ENCODE results near the gene OR2T4.

Gene OR2T4

GRCh38 chr1:248388426-248388825 is 27.0 kb downstream of the OR2T4 start:
- Histone ChIP-seq H3K18ac (ENCODE audit: low read depth in 1 of 2, low read length in 2 of 2) (no peak overlapping the region), H2BK15ac (ENCODE audit: low read depth, poor library complexity, severe bottlenecking) (no peak overlapping the region), H3K27ac (ENCODE audit: low read length, poor library complexity, severe bottlenecking) (no peak overlapping the region), H3K9me3 (ENCODE audit: control insufficient read depth, low read length) (peaks cover 37% of the 10 kb centered on the region), H3K4me2 (ENCODE audit: low read length, poor library complexity, severe bottlenecking) (no peak overlapping the region), H2BK12ac (ENCODE audit: low read length in 2 of 2) (no peak overlapping the region), H2BK120ac (ENCODE audit: low read depth, low read length) (no peak overlapping the region), H3K4me3 (ENCODE audit: insufficient read depth in 1 of 2, low read depth in 1 of 2, low read length in 2 of 2) (no peak overlapping the region), H3K4ac (ENCODE audit: low read depth in 1 of 2, low read length in 2 of 2) (no peak overlapping the region), H3K23ac (ENCODE audit: low read length in 2 of 2) (no peak overlapping the region), H2AK5ac (ENCODE audit: low read length, severe bottlenecking) (no peak overlapping the region), H3K36me3 (ENCODE audit: control insufficient read depth in 1 of 2, insufficient read depth in 2 of 2, low read depth in 1 of 2, low read length in 2 of 2) (no peaks in the 10 kb centered on the region), H3K4me1 (ENCODE audit: control insufficient read depth, insufficient read depth, low read depth, low read length) (no peaks in the 10 kb centered on the region), H3K27me3 (ENCODE audit: control insufficient read depth in 1 of 2, insufficient read depth in 1 of 2, low read length in 2 of 2) (no peaks in the 10 kb centered on the region), H2BK5ac (ENCODE audit: low read depth, low read length, poor library complexity, severe bottlenecking) (no peak overlapping the region), H2AFZ (ENCODE audit: low read depth, low read length) (no peak overlapping the region), H4K8ac (ENCODE audit: low read length) (no peak overlapping the region), H3K14ac (ENCODE audit: low read length in 2 of 2) (no peak overlapping the region), H3K9ac (ENCODE audit: low read length) (no peak overlapping the region), H3K79me1 (replicated peaks; ENCODE audit: low read length, poor library complexity, severe bottlenecking) (no peaks in the 10 kb centered on the region), H4K91ac (ENCODE audit: low read length) (no peak overlapping the region)
- DNase-seq = no peak
- WGBS = 65% methylated on average over 2 of the region's 2 CpGs

- Histone ChIP-seq H2AFZ (ENCODE audit: low read depth, low read length) (no peak overlapping the region), H2BK5ac (ENCODE audit: low read depth, low read length, poor library complexity, severe bottlenecking) (no peak overlapping the region), H3K14ac (ENCODE audit: low read length in 2 of 2) (no peak overlapping the region), H2BK12ac (ENCODE audit: low read length in 2 of 2) (no peak overlapping the region), H3K23ac (ENCODE audit: low read length in 2 of 2) (no peak overlapping the region), H3K27me3 (ENCODE audit: control insufficient read depth in 1 of 2, insufficient read depth in 1 of 2, low read length in 2 of 2) (no peaks in the 10 kb centered on the region), H3K36me3 (ENCODE audit: control insufficient read depth in 1 of 2, insufficient read depth in 2 of 2, low read depth in 1 of 2, low read length in 2 of 2) (no peaks in the 10 kb centered on the region), H3K4me3 (ENCODE audit: insufficient read depth in 1 of 2, low read depth in 1 of 2, low read length in 2 of 2) (no peak overlapping the region), H3K27ac (ENCODE audit: low read length, poor library complexity, severe bottlenecking) (no peak overlapping the region), H4K8ac (ENCODE audit: low read length) (no peak overlapping the region), H4K91ac (ENCODE audit: low read length) (no peak overlapping the region), H2BK15ac (ENCODE audit: low read depth, poor library complexity, severe bottlenecking) (no peak overlapping the region), H3K4ac (ENCODE audit: low read depth in 1 of 2, low read length in 2 of 2) (no peak overlapping the region), H3K18ac (ENCODE audit: low read depth in 1 of 2, low read length in 2 of 2) (no peak overlapping the region), H3K4me1 (ENCODE audit: control insufficient read depth, insufficient read depth, low read depth, low read length) (no peaks in the 10 kb centered on the region), H2BK120ac (ENCODE audit: low read depth, low read length) (no peak overlapping the region), H3K4me2 (ENCODE audit: low read length, poor library complexity, severe bottlenecking) (no peak overlapping the region), H3K9me3 (ENCODE audit: control insufficient read depth, low read length) (peaks cover 20% of the 10 kb centered on the region), H3K79me1 (replicated peaks; ENCODE audit: low read length, poor library complexity, severe bottlenecking) (no peaks in the 10 kb centered on the region), H2AK5ac (ENCODE audit: low read length, severe bottlenecking) (no peak overlapping the region), H3K9ac (ENCODE audit: low read length) (no peak overlapping the region)
- whole genome bisulfite sequencing = 31% methylated on average over 2 of the region's 2 CpGs
- no peak for DNase-seq
These were observed 31.6 kb downstream of the OR2T4 start for GRCh38 chr1:248393050-248393449.

GRCh38 chr1:248402748-248403147 is 41.3 kb downstream of the OR2T4 start, which contains the start of gene OR2T1:
Gene OR2T1 (plus strand): TSS chr1:248403048. CDS start chr1:248406148, 3,100 bp downstream.
- Histone ChIP-seq H3K4me1 (ENCODE audit: control insufficient read depth, insufficient read depth, low read depth, low read length) (no peaks in the 10 kb centered on the region), H3K18ac (ENCODE audit: low read depth in 1 of 2, low read length in 2 of 2) (no peak within 1 kb of the TSS), H3K9me3 (ENCODE audit: control insufficient read depth, low read length) (peaks cover 21% of the 10 kb centered on the region), H3K36me3 (ENCODE audit: control insufficient read depth in 1 of 2, insufficient read depth in 2 of 2, low read depth in 1 of 2, low read length in 2 of 2) (no peaks in the 10 kb centered on the region), H2AK5ac (ENCODE audit: low read length, severe bottlenecking) (no peak within 1 kb of the TSS), H3K79me1 (replicated peaks; ENCODE audit: low read length, poor library complexity, severe bottlenecking) (no peaks in the 10 kb centered on the region), H4K91ac (ENCODE audit: low read length) (no peak within 1 kb of the TSS), H3K23ac (ENCODE audit: low read length in 2 of 2) (no peak within 1 kb of the TSS), H3K9ac (ENCODE audit: low read length) (no peak within 1 kb of the TSS), H3K4ac (ENCODE audit: low read depth in 1 of 2, low read length in 2 of 2) (no peak within 1 kb of the TSS), H2AFZ (ENCODE audit: low read depth, low read length) (no peak within 1 kb of the TSS), H2BK5ac (ENCODE audit: low read depth, low read length, poor library complexity, severe bottlenecking) (no peak within 1 kb of the TSS), H3K27ac (ENCODE audit: low read length, poor library complexity, severe bottlenecking) (no peak within 1 kb of the TSS), H3K14ac (ENCODE audit: low read length in 2 of 2) (no peak within 1 kb of the TSS), H2BK120ac (ENCODE audit: low read depth, low read length) (no peak within 1 kb of the TSS), H3K27me3 (ENCODE audit: control insufficient read depth in 1 of 2, insufficient read depth in 1 of 2, low read length in 2 of 2) (no peaks in the 10 kb centered on the region), H2BK15ac (ENCODE audit: low read depth, poor library complexity, severe bottlenecking) (no peak within 1 kb of the TSS), H4K8ac (ENCODE audit: low read length) (no peak within 1 kb of the TSS), H2BK12ac (ENCODE audit: low read length in 2 of 2) (no peak within 1 kb of the TSS), H3K4me2 (ENCODE audit: low read length, poor library complexity, severe bottlenecking) (no peak within 1 kb of the TSS), H3K4me3 (ENCODE audit: insufficient read depth in 1 of 2, low read depth in 1 of 2, low read length in 2 of 2) (no peak within 1 kb of the TSS)
- WGBS = no CpG with 5 or more reads among the region's 3 CpGs
- no peak for DNase-seq

- no peaks in the 10 kb centered on the region for H3K36me3 ChIP-seq (ENCODE audit: control insufficient read depth in 1 of 2, insufficient read depth in 2 of 2, low read depth in 1 of 2, low read length in 2 of 2)
- H2BK120ac ChIP-seq (ENCODE audit: low read depth, low read length) = no peak overlapping the region
- H3K4me1 ChIP-seq (ENCODE audit: control insufficient read depth, insufficient read depth, low read depth, low read length) = no peaks in the 10 kb centered on the region
- H3K79me1 ChIP-seq (replicated peaks; ENCODE audit: low read length, poor library complexity, severe bottlenecking) = no peaks in the 10 kb centered on the region
- H2AFZ ChIP-seq (ENCODE audit: low read depth, low read length) = no peak overlapping the region
- no peak overlapping the region for H2BK15ac ChIP-seq (ENCODE audit: low read depth, poor library complexity, severe bottlenecking)
- no peak overlapping the region for H4K8ac ChIP-seq (ENCODE audit: low read length)
- no peak overlapping the region for H3K9ac ChIP-seq (ENCODE audit: low read length)
- no peak overlapping the region for H2BK5ac ChIP-seq (ENCODE audit: low read depth, low read length, poor library complexity, severe bottlenecking)
- no peak overlapping the region for H2BK12ac ChIP-seq (ENCODE audit: low read length in 2 of 2)
- peak; percentile 14 for DNase-seq
- no peak overlapping the region for H3K14ac ChIP-seq (ENCODE audit: low read length in 2 of 2)
- no peak overlapping the region for H2AK5ac ChIP-seq (ENCODE audit: low read length, severe bottlenecking)
- H3K18ac ChIP-seq (ENCODE audit: low read depth in 1 of 2, low read length in 2 of 2) = no peak overlapping the region
- no peak overlapping the region for H3K27ac ChIP-seq (ENCODE audit: low read length, poor library complexity, severe bottlenecking)
- no peak overlapping the region for H3K4me3 ChIP-seq (ENCODE audit: insufficient read depth in 1 of 2, low read depth in 1 of 2, low read length in 2 of 2)
- H3K4me2 ChIP-seq (ENCODE audit: low read length, poor library complexity, severe bottlenecking) = no peak overlapping the region
- H3K4ac ChIP-seq (ENCODE audit: low read depth in 1 of 2, low read length in 2 of 2) = no peak overlapping the region
- no peaks in the 10 kb centered on the region for H3K27me3 ChIP-seq (ENCODE audit: control insufficient read depth in 1 of 2, insufficient read depth in 1 of 2, low read length in 2 of 2)
- H3K9me3 ChIP-seq (ENCODE audit: control insufficient read depth, low read length) = peaks cover 21% of the 10 kb centered on the region
- no peak overlapping the region for H4K91ac ChIP-seq (ENCODE audit: low read length)
- H3K23ac ChIP-seq (ENCODE audit: low read length in 2 of 2) = no peak overlapping the region
- WGBS = 73% methylated on average over 5 of the region's 6 CpGs
These were observed 42.6 kb downstream of the OR2T4 start for GRCh38 chr1:248404024-248404423.

All from mesenchymal stem cell (in vitro differentiated cells and primary cell).